ENCODE data around the gene RNF141.

- TF ChIP-seq CTCF (IDR thresholded peaks at IDR 0.05) (peak in 1 of 6 experiments; percentile 8), POLR2A (IDR thresholded peaks at IDR 0.05) (peak; percentile 9 to 52)
Measured at GRCh38 chr11:10488934-10489691, 51.9 kb downstream of the RNF141 start.

Data from Peyer's patch (tissue), 4 donors.